HG02642 (cell line): Measurements from ENCODE around the gene NEK2.
A peak's percentile ranks its signal among the peaks of the same experiment; 100 is the strongest.
"Not testable (repeated sequence)": the region's sequence is repeated elsewhere in the genome, so short reads cannot be mapped to it uniquely, and the experiment has no call there.

Source experiments
- ATAC-seq: cut with Tn5 transposase; IDR thresholded peaks from one replicate; pipeline ENCODE4 v1.9.1; 2021; ENCODE audit warnings: mild to moderate bottlenecking; ENCODE audit not compliant: unreplicated experiment, poor library complexity

The NEK2 gene

DNA sequence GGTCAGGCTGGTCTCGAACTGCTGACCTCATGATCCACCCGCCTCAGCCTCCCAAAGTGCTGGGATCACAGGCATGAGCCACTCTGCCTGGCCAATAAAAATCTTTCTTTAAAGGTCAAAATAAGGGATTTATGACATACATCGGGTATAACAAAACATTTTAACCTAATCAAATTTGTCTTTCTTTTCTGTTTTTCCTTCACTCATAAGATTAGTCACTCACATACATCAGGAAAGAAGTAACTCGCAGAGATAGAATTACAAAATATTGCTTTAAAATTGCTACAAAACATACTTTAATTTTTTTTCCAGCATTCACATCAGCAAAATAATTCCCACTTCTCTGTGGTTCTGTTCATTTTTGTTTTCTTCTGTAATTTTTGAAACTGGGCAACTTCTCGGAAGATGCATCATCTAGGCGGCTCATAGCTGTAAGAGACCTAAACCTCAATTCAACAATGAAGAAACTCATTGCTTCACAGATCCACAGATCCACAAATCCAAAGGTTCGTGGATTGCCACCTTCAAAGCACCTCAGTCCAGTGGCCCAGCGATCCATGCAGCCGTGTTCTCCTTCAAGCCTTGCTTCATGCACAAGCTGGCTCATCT lies 39.7 kb downstream of the NEK2 start:
- ATAC-seq: no peak

DNA sequence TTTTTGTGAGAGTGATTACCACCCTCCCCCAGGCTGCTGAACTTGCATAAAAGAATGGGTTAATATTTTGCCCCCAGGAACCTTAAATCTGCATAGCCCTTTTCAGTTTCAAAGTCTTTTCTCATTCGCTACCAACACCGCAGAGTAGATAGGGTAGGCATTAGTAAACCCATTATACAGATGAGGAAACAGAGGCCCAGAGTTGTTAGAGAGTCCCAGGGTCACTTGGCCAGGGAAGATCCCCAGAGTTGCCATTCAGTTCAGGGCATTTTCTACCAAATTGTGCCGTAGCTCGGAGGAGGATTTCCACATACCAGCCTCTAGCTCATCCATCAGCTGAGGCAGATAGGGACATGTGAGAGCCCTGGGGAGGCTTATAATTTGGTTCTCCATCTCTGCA lies 40.5 kb downstream of the NEK2 start:
- ATAC-seq: no peak

DNA sequence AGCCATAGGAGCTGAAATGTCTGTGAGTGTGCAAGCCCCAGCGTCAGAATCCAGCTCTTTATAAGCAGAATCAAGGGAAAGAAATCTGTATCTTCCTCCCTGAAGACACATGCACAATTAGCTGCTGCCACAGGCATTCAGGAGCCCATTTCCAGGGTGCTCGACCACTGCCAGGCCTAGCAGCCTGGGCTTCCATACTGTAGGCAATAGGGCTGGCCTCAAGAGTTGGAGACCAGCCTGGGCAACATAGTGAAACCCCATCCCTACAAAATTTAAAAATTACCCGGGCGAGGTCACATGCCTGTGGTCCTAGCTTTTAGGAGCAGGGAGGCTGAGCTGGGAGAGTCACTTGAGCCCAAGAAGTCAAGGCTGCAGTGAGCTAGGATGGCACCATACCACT lies 41.0 kb downstream of the NEK2 start:
- no peak for ATAC-seq

DNA sequence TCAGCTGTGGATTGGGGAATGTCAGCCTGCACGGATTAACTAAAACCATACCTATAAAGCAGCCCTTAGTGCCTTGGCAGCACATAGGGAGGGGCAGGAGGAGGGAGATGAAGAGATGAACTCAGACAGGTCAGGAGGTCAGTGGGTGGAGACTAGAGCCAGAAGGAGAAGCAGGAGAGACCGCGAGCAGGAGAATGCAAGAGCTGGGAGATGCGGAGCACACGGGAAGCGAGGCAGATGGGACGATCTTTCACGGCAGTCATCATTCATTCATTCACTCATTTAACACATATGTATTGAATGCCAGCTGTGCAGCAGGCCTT lies 41.9 kb downstream of the NEK2 start:
- ATAC-seq: no peak

DNA sequence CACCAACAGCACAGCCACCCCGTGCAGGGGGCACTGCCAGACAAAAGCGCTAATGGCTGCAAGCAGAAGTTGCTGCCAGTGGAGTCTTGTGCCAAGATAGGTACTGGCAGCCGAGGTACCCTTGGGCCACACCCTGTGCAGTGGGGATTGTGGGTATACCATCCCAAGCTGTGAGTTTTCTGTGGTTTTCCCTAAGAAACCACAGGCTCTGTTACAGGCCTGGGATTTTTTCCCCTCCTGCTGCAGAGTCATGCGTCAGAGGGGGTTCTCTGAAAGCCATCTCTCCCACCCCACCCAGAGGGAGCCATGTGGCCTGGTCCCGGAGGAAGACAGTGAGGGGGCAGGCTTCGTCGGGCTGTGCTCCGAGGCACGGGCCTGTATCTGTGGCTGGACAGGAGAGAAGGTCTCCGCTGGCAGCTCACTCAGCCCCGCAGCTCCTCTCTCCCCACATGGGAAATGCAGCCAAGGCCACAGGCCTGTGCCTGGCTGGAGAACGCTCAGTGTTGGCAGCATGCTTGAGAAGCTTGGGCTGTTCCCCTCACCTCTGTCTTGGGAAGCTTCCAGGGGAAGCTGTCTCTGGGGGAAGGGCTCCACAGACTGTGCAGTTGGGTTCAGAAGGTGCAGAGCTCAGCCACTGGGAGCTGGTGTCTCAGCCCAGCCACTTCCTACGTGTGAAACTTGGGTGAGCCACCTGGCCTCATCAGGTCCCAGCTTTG lies 42.5 kb downstream of the NEK2 start:
- ATAC-seq: no peak

DNA sequence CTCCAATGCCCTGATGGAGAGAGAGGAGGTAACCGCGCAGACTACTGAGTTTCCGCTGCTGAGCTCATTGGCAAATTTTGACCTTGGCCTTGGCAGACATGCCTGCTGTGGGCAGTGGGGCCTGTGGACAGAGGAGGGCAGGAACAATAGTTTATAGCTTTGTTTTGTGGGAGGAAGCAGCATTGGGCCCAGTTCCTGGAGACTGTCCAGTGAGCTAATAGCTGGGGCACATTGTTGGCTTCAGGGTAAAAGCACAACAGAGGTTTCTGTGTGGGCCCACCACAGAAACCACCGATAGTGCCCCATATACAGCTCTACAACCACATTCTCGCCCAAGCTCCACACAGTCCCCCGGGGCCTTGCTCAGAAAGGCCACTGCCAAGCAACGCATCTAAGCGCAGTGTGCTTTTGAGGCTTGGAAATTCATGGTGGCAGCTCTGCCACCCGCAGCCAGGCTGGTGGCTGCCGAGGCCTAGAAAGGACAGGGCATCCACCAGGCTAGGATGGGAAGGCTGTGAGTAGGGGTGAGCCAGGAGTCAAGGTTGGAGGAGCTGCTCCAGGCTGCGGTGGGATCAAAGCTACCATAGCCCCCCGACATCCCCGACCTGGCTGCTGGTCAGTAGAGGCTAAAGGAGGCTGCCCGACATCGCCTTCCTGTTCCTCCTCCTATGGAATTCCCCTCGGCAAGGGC lies 43.2 kb downstream of the NEK2 start:
- ATAC-seq: peak; percentile 56

DNA sequence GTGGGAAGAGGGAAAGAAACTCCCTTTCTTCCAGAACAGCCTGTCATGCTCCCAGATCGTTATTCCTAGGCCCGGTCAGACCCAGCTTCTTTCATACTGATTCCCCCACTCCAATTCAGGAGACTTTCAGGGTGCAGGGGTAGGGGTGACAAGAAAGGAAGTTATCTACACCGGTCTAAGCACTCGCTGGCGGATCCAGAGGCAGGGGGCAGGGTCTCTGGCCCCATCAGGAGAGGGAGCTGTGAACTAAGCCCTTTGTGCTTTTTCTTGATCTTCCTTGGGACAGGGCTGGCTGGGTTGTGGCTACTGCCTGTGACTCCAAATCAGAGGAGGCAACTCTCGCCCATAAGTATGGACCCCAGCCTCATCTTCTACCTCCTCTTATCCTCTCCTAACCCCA lies 44.3 kb downstream of the NEK2 start:
- no peak for ATAC-seq

DNA sequence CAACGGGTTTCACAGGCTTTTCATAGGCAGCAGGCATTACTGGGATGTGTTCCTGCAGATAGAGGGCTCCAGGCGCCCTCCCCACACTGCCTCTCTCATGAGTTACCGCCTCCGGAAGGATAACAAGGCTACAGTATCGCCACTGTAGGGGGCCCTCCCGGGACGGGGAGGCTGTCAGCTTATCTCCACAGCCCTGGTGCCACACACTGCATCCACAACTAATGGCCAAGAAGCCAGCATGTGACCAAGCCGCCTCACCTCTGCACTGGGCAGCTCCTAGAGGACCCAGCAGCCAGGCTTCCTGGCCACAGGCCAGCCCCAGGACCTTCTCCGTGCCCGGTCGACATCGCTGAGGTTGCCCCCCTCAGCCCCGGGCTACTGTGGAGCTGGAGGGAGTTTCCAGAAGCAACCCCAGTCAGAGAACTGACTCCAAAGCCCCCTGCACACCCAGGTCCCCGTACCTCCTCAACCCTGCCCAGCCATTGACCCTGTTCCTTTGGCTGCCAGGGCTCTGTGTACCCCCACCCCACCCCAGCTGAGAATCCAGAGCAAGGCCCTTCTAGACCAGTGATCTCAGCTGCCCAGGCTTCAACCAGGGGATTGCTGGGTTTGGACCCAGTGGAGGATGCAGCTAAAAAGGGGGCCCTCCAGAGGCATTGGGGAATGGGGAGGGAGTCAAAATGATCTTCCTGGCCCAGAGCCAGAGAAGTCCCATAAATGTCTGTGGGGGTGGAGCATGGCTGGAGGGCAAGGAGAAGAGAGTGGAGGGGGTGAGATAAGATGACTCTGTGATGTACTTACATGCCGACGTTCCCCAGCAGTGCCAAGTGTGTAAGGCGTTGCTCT lies 45.0 kb downstream of the NEK2 start:
- no peak for ATAC-seq

DNA sequence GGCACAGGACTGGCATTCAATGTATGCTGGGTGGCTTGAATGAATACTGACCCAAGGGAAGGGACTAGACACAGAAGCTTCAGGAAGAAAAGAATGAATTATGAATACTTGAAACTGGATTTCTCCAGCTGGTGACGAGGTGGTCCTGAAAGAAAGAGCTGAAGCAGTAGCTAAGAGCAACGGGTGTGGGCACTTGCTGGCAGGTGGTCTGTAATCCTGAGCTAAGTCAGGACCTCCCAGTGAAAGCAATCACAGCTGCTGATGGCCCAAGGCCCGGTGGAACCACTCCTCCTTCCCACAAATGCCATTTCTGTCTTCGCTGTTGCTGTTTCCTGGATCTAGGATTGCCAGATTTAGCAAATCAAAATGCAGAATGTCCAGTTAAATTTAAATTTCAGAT lies 47.0 kb downstream of the NEK2 start:
- no peak for ATAC-seq

DNA sequence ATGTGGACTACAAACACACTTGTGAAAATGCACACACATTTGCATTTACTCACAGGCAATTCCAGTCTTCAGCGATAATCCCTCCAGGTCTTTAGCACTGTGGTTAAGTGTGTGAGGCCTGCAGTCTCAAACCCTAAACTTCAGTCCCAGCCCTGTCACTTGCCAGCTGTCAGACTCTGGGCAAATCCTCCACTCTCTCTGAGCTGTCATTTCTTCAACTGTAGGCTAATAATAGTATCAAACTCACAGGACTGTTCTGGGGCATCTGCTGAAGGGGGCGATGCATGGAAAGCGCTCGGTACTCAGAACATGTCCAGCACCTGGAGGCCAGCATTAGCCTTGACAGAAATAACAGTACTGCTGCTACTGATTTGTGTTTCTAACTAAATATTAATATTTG lies 48.2 kb downstream of the NEK2 start:
- no peak for ATAC-seq

DNA sequence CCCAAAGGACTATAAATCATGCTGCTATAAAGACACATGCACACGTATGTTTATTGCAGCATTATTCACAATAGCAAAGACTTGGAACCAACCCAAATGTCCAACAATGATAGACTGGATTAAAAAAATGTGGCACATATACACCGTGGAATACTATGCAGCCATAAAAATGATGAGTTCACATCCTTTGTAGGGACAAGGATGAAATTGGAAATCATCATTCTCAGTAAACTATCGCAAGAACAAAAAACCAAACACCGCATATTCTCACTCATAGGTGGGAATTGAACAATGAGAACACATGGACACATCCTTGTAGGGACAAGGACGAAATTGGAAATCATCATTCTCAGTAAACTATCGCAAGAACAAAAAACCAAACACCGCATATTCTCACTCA lies 49.6 kb downstream of the NEK2 start:
- not testable (repeated sequence) for ATAC-seq

DNA sequence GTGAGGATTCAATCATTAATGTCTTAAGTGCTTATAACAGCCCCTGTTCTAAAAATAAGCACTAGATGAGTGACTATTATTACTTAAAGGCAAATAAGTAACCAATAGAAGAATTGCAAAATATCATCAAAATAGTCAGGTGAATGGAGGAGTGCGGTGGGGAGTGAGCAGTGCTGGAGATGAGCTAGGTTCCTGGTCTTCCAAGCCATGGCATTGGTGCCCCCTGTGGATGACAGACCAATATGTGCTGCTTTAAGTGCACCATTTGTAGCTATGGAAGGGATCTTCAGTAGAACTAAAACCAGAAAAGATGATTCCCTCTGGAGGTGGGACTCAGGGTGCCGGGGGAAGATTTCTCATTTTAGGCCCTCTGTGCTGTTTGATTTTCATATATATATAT lies 50.4 kb downstream of the NEK2 start:
- no peak for ATAC-seq

DNA sequence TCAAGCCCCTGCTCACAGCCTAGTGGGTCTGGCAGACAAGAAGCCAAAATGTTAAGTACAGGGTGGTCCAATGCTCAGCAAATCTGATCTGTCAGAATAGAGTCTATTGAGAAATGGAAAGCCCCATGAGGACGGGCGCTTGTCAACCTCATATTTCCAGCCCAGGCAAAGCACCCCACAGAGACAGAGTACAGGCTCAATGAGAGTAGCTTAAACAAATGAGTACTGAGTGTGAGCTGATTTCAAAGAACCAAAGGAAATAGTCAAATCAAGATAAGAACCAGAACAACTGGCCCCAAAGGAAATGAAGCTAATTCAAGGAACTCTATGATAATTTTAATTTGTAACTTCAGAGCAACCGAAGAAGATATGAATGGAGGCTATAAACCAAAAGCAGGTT lies 51.9 kb downstream of the NEK2 start:
- no peak for ATAC-seq

DNA sequence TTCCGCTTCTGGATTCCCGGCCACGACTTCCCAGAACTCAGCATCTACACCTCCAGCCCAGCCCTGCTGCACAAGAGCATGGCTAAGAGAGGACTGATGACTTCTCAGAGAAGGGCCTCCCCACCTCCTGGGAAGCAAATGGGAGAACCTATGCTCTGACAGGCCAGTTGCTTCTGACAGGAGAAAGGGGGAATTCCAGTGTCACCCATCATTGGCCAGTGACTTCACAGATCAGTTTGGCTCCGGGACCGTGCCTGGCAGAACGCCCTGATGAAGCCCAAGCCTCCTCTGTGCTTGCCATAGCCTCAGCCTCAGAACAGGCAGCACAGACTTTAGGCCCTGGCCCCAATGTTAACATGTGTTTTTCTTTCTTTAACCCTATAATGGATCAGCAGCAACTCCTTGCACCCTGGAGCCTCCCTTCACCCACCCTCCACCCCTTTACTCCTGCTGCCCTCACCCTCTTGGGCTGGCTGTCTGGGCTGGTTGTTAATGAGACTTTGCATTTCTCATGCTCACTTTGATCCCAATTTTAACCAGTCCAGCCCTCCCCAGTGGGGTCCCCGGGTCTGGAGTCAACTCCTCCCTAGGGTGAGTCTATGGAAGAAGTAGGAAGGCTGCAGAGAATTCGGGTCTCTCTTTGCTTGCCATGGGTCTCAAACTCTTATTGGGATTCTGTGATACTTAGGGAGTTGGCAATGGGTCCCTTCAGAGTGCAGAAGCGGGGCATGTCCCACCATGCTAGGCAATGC lies 53.8 kb downstream of the NEK2 start:
- no peak for ATAC-seq

DNA sequence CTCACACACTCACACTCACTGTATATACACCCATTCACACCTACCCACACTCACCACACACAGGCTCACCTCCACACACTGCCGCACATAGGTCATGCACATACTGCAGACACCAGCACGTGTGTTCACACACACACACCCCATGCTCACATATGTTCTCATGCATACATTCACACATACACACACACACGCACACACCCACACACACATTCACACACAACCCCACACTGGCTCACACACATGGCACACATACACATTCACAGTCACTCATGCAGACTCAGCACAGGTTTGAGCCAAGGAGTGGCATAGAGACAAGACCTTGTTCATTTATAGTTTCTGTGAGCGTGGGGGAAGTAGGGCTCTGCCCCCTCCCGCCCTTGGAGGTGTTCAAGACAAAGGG lies 55.3 kb downstream of the NEK2 start:
- no peak for ATAC-seq

DNA sequence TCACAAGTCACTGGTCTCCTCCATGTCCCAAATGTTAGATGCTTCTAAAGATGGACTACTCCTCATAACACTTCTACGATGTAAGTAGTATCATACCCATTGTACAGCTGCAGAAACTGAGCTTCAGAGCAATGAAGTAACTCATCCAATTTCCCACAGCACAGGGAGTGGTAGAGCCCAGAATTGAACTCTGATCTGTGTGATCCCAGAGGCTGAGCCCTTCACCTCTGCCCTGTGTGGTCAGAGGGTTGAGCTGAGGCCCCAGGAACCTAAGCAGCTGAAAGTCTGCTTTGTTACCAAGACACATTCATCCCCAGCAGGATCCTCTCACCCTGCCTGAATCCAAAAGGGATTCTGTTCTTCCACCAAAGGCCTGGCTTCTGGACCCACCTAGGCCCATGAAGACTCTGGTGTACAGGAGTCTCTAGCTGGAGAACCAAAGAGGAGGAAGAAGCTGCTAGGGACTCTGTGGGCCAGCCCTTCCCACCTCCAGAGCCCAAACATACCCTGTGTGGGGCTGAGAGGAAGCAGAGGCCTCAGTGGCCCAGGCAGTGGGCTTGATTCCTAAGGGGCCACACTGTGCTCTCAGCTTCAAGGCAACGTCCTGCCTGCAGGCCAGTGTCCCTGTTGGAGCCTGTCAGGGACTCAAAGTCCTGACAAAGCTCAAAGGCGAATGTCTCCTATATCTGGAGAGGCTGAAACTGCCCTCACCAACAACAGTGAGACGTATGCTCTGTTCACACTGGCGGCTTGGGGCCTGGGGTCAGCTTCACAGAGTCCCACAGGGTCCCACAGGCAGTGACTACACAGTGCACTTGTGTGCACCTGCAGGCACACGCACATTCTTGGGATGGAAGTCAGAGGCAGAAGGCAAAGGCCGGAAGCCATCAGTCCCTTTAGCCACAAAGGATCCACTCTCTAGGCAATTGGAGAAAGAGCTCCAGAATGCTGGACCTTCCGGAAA lies 56.1 kb downstream of the NEK2 start:
- no peak for ATAC-seq

DNA sequence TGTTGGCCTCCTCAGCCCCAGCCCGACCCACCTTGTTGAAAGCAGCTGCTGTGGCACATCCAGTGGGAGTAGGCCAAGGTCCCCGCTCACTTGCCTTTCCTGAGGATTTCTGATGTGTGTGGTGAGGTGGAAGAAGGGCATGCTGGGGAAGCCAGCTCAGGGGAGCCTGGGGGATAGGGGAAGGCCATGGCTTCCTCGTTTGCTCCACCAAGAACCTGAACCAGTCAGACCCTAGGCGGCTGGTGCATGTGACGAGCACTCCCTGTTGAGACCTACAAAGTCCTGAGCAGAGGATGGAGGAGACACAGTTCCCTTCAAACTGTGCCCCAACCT lies 58.5 kb downstream of the NEK2 start:
- ATAC-seq: no peak

DNA sequence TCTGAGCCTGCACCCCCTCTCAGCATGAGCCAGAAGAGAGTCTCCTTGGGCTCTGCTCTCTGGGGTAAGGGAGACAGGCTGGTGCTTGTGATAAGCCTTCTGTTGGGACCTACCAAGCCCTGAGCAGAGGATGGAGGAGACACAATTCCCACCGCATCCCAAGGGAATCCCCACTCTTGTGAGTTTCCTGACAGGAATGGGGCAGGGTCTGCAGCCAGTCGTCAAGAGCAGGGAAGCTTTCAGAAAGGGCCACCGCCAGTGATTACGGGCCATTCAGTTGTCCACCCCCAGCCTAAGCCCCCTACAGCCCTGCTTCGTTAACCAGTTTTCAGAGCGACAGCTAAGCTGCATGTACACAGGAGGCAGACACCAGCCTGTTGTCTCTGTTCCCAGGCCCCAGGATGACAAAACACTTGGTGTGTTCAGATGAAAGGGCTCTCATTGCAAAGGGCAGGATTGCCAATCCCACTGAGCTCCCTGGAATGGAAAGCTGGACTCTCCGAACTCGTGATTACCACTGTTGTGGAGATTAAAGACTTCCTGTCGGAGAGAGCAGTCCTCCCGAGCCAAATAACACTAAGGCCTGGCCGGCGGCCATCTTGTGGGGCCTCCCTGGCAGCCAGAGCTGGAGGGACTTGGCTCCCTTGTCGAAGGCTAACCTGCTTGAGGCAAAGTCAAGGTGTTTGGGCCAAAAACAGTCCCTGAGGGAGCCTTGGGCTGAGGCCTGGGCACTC lies 59.0 kb downstream of the NEK2 start:
- no peak for ATAC-seq

DNA sequence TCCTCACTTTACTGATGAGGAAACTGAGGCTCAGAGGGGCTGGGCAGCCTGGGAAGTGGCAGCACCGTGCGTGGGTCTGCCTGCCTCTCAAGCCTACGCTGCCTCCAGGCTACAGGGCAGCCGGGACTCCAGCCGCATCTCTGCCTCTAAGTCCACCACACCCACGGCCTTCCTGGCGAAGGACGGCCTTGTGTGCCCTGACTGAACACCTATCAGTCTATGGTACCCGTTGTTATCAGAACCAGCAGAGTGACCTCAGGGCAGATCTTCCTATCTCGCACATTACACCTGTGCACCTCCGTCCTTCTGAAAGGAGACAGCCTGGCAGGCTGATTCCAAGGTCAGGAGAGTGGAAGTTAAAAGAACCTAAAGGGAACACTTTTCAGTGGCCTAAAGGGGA lies 60.8 kb downstream of the NEK2 start:
- ATAC-seq: no peak
